ENCODE data around the gene GAS6.

DNA sequence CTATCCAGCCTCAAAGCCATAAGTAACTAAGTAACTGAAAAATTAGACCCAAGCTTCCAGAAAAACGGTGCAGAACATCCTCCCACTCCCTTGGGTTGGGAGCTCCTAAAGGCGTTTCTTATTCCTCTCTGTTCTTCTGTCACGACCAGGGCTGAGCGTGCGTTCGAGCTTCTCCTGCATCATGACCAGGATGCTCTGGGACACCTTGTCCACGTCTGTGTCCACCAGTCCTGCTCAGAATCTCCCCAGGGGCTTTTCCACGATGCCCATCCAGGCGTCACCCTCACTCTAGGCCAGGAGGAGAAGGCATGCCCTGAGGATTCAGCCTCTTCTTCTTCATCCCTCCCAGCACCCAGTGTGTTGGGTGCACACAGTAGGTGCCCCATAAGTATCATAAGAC, 37.8 kb upstream of the GAS6 start:
- no peak for TF ChIP-seq EZH2 (IDR thresholded peaks at IDR 0.05; ENCODE audit: low read depth)
- TF ChIP-seq, protein P1, sequence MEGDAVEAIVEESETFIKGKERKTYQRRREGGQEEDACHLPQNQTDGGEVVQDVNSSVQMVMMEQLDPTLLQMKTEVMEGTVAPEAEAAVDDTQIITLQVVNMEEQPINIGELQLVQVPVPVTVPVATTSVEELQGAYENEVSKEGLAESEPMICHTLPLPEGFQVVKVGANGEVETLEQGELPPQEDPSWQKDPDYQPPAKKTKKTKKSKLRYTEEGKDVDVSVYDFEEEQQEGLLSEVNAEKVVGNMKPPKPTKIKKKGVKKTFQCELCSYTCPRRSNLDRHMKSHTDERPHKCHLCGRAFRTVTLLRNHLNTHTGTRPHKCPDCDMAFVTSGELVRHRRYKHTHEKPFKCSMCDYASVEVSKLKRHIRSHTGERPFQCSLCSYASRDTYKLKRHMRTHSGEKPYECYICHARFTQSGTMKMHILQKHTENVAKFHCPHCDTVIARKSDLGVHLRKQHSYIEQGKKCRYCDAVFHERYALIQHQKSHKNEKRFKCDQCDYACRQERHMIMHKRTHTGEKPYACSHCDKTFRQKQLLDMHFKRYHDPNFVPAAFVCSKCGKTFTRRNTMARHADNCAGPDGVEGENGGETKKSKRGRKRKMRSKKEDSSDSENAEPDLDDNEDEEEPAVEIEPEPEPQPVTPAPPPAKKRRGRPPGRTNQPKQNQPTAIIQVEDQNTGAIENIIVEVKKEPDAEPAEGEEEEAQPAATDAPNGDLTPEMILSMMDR (conservative IDR thresholded peaks at IDR 0.05) = no peak

All from PC-9 (cell line).